Gastroesophageal sphincter (tissue), 4 donors: ENCODE results near the gene AATK. TPM values are rescaled to one million over a fixed set of nuclear protein-coding genes. Genes with fewer than 3 reads are reported as not detected.

ENCODE experiments used
- ATAC-seq: fragments of 150-250 bp; one replicate; pipeline ENCODE4 v1.9.1; 2016; ENCODE audit warnings: mild to moderate bottlenecking, moderate library complexity
- H3K27ac ChIP-seq, 4 donors: fragments of 200-600 bp; sonication (generic) in 3 of 4; 1 replicate in 3 of 4; 2 replicates in 1 of 4; pipeline ENCODE4 v1.5.1; 2016 to 2019
- H3K27me3 ChIP-seq: fragments of 200-600 bp; sonication (generic); one replicate; pipeline ENCODE4 v1.5.1; 2019
- H3K36me3 ChIP-seq, 2 donors: fragments of 200-600 bp; sonication (generic); one replicate each; pipeline ENCODE4 v1.5.1; 2019; ENCODE audit warnings: control low read depth in 1 of 2
- H3K4me1 ChIP-seq, 3 donors: fragments of 200-600 bp; sonication (generic); 1 replicate in 2 of 3; 2 replicates in 1 of 3; pipeline ENCODE4 v1.5.1; 2016 to 2019; ENCODE audit warnings: control low read depth in 2 of 3
- H3K4me3 ChIP-seq, 2 donors: fragments of 200-600 bp; sonication (generic); one replicate each; pipeline ENCODE4 v1.5.1; 2019; ENCODE audit warnings: mild to moderate bottlenecking in 1 of 2, moderate library complexity in 1 of 2
- H3K9me3 ChIP-seq, 3 donors: fragments of 200-600 bp; sonication (generic); one replicate each; pipeline ENCODE4 v1.5.1; 2017 to 2019; ENCODE audit warnings: control low read depth in 2 of 3
- CTCF ChIP-seq, 4 experiments: fragments of 200-600 bp in 2 of 4; fragments of 450-650 bp in 2 of 4; sonication (generic) in 1 of 4; IDR thresholded peaks; one replicate each; pipeline ENCODE4 v1.5.1; 2017 to 2019; ENCODE audit warnings: antibody characterized with exemption in 4 of 4, mild to moderate bottlenecking in 2 of 4, moderate library complexity in 2 of 4
- EP300 ChIP-seq: sonication (generic); formaldehyde crosslinking; IDR thresholded peaks from one replicate; pipeline ENCODE4 v1.6.1; 2017; ENCODE audit warnings: antibody characterized with exemption, mild to moderate bottlenecking
- POLR2A ChIP-seq, 2 donors: fragments of 450-650 bp; IDR thresholded peaks; one replicate each; pipeline ENCODE4 v1.6.1; 2017; ENCODE audit warnings: antibody characterized with exemption in 2 of 2, mild to moderate bottlenecking in 2 of 2, moderate library complexity in 1 of 2
- POLR2AphosphoS5 ChIP-seq: sonication (generic); formaldehyde crosslinking; IDR thresholded peaks from one replicate; pipeline ENCODE4 v1.6.1; 2017; ENCODE audit warnings: antibody characterized with exemption
- WGBS, 2 donors: methylation state at CpG; one replicate each; pipeline ENCODE4 v1.1.5; 2018; ENCODE audit warnings: low coverage in 1 of 2; 5-methylcytosine and 5-hydroxymethylcytosine counted together
- total RNA-seq, 4 donors: library from RNA; depleted of rRNA; stranded (reverse); fragments of >200 nt; gene quantifications; one replicate each; pipeline ENCODE4 v1.1.0, GENCODE V29; 2016

The AATK gene
- total RNA-seq, 4 donors from 2014 or later = 14.5 to 28.0 (median 22.1) TPM

DNA sequence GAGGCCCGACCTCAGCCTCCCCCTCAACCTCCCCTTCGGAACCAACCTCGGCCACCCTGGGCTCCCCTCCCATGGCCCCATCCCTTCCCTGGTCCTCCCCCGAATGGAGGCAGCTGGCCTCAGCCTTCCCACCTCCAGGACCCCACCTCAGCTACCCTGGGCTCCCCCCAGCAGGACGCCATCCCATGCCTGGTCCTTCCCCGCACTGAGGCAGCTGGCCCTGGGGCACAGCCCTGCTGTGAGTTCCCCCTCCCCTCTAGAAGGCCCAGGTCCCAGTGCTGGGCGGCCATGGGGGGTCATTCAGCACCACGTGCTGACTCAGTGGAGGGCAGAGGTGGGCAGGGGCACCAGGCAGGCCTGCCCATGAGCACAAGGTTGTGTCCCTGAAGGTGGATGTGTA, 29.7 kb downstream of the AATK start:
- ATAC-seq = no peak
- Histone ChIP-seq H3K27me3 (no peaks in the 10 kb centered on the region), H3K4me3 (no peak overlapping the region), H3K4me1 (peaks cover 0 to 12% (median 0%) of the 10 kb centered on the region in 3 donors), H3K9me3 (no peaks in the 10 kb centered on the region), H3K36me3 (no peaks in the 10 kb centered on the region), H3K27ac (no peak overlapping the region)
- TF ChIP-seq EP300 (no peak), CTCF (IDR thresholded peaks at IDR 0.05) (no peak), POLR2A (IDR thresholded peaks at IDR 0.05) (no peak), POLR2AphosphoS5 (no peak)
- WGBS, 2 donors = no CpG with 5 or more reads among the region's 8 CpGs

GRCh38 chr17:81135505-81136278, 30.3 kb downstream of the AATK start:
- 73% methylated on average over 3 to 5 of the region's 28 CpGs for WGBS, 2 donors
- no peak for ATAC-seq
- Histone ChIP-seq H3K4me3 (no peak overlapping the region), H3K4me1 (peaks cover 0 to 12% (median 0%) of the 10 kb centered on the region in 3 donors), H3K27ac (no peak overlapping the region), H3K27me3 (no peaks in the 10 kb centered on the region), H3K36me3 (no peaks in the 10 kb centered on the region), H3K9me3 (no peaks in the 10 kb centered on the region)
- TF ChIP-seq CTCF (IDR thresholded peaks at IDR 0.05) = no peak
- no peak for TF ChIP-seq POLR2A (IDR thresholded peaks at IDR 0.05)
- TF ChIP-seq EP300 = no peak
- TF ChIP-seq POLR2AphosphoS5 = no peak

GRCh38 chr17:81134064-81134781, 31.8 kb downstream of the AATK start:
- peak overlapping the region in 1 of 4 donors; percentile 72 for H3K27ac ChIP-seq
- TF ChIP-seq POLR2A (IDR thresholded peaks at IDR 0.05) = no peak
- H3K4me3 ChIP-seq = no peak overlapping the region
- no peak for ATAC-seq
- H3K9me3 ChIP-seq = no peaks in the 10 kb centered on the region
- no CpG with 5 or more reads among the region's 28 CpGs for WGBS, 2 donors
- H3K36me3 ChIP-seq = no peaks in the 10 kb centered on the region
- H3K27me3 ChIP-seq = no peaks in the 10 kb centered on the region
- H3K4me1 ChIP-seq = peaks cover 0 to 12% (median 0%) of the 10 kb centered on the region in 3 donors

GRCh38 chr17:81132770-81133723, 33.0 kb downstream of the AATK start:
- Histone ChIP-seq H3K27me3 (no peaks in the 10 kb centered on the region), H3K4me1 (peaks cover 0 to 12% (median 0%) of the 10 kb centered on the region in 3 donors), H3K4me3 (peak overlapping the region in 1 of 2 donors; percentile 28), H3K27ac (peak overlapping the region in 3 of 4 donors; percentile 32 to 72 (median 51)), H3K36me3 (no peaks in the 10 kb centered on the region), H3K9me3 (no peaks in the 10 kb centered on the region)
- no CpG with 5 or more reads among the region's 22 CpGs for WGBS, 2 donors
- no peak for ATAC-seq
- TF ChIP-seq POLR2AphosphoS5 = no peak
- TF ChIP-seq CTCF (IDR thresholded peaks at IDR 0.05) = no peak
- TF ChIP-seq POLR2A (IDR thresholded peaks at IDR 0.05) = no peak
- TF ChIP-seq EP300 = no peak

DNA sequence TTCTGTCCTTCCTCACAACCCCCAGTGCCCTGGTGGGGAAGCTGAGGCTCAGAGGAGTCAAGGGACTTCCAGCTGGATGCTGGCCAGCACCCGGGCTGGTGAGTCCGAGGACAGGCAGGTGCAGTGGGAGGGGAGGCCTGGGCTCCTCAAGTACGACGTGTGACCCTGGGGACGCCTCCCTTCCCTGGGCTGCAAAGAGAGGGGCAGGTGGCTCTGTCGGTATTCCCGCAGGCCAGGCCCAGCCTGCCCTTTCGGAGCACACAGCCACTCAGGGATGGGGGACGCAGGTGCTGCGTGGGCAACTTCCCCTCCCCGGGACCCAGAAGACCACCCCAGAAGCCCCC, 33.9 kb downstream of the AATK start:
- peak overlapping the region in 2 of 4 donors; percentile 51 to 72 for H3K27ac ChIP-seq

More for the DNA sequence above, 33.9 kb downstream of the AATK start:
- WGBS, 2 donors = no CpG with 5 or more reads among the region's 11 CpGs
- peaks cover 0 to 12% (median 0%) of the 10 kb centered on the region in 3 donors for H3K4me1 ChIP-seq
- no peaks in the 10 kb centered on the region for H3K27me3 ChIP-seq
- ATAC-seq = no peak
- no peak for TF ChIP-seq POLR2AphosphoS5
- no peak for TF ChIP-seq EP300
- TF ChIP-seq POLR2A (IDR thresholded peaks at IDR 0.05) = no peak
- TF ChIP-seq CTCF (IDR thresholded peaks at IDR 0.05) = no peak
- no peaks in the 10 kb centered on the region for H3K36me3 ChIP-seq
- H3K4me3 ChIP-seq = peak overlapping the region in 1 of 2 donors; percentile 28
- H3K9me3 ChIP-seq = no peaks in the 10 kb centered on the region
